G401 (cell line): ENCODE results near the gene DDX50. TPM values are rescaled to one million over a fixed set of nuclear protein-coding genes. Genes with fewer than 3 reads are reported as not detected.
"Not testable (repeated sequence)": the region's sequence is repeated elsewhere in the genome, so short reads cannot be mapped to it uniquely, and the experiment has no call there.

Experiments used
- DNase-seq: peaks from one replicate; pipeline ENCODE4 v3.0.0-alpha.2; 2015; ENCODE audit warnings: low spot score
- in situ Hi-C: cut with HindIII; loops from 2 replicates; pipeline ENCODE4 v1.10.0; 2016; ENCODE audit warnings: low sequenced_read_pairs, mixed read lengths
- total RNA-seq: library from RNA; depleted of rRNA; stranded (reverse); fragments of >200 nt; shearing (Covaris generic); gene quantifications from 2 replicates; pipeline ENCODE4 v1.2.3, GENCODE V29; 2014

DDX50 gene
- total RNA-seq, 1 experiment from 2014 or later, result 32.8 TPM

DNA sequence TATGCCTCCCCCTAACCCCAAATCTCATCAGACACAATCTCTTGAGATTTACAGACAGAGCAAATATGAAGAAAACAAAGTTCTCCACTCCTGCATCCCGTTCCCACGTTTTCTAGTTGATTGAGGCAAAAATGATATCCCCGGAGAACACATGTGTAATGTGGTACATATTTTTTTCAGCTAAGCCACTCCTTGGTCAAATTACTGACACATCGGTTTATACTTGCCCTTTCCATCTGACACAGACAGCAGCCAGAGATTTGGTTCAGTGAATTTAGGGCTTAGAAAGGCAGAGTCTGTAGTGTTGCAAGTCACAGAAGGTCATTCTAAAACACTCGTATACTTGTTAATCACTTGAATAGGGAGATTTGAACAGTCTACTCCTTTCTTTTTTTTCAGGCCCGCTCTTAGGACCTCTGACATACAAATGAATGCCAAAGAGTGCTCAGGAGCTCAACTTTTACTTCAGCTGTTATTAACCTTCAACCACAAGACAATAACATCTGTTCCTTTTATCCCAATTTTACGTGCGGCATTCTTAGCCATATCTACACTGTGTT is 1.8 kb upstream of the DDX50 start:
- DNase-seq, result no peak
- in situ Hi-C loops, result no loop called here

DNA sequence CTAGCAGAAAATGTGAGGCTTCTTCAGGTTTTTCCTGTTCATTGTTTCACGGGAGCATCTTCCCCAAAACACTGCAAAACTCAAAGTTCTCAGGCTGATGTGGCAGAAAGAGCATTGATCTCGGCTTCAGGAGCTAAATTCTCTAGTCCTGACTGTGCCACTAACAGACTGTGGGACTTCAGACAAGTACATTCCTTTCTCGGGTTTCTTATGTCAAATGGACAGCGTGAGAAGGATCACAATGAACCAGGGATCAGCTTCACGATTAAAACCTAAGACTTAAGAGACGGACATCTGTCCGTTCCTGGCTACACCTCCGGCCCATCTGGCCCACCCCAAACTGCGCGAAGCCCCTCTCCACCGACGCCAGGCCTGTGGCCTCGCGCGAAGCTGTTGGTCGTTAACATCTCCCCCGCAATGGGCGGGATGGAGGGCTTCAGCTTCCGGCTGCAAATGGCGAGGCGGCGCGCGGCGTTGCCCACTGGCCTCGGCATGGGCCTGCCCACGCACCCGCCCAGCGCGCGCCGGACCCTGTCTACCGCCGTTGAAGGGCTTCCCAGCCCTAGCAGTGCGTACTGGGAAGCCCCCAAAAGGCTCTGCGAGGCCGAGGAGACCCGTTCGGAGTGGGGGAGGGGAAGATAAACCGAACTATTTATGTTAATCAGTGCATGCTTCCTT is 549 bp upstream of the DDX50 start:
- no peak for DNase-seq
- in situ Hi-C loops, result no loop called here

DNA sequence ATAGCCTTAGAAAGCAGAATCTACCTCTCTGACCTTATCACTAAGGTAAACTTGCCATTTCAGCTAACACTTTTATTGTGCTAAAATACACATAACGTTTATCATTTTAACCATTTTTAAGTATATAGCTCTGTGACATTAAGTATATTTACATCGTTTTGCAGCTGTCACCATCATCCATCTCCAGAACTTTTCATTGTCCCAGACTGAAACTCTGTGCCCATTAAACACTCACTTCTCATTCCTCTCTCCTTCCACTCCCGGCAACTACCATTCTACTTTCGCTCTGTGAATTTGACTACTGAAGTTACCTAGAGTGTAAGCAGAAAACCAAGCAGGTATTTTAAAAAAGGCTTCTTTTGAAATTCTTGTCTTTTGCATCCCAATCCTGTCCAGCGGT is 1.3 kb downstream of the DDX50 start:
- no peak for DNase-seq
- in situ Hi-C loops, result no loop called here

DNA sequence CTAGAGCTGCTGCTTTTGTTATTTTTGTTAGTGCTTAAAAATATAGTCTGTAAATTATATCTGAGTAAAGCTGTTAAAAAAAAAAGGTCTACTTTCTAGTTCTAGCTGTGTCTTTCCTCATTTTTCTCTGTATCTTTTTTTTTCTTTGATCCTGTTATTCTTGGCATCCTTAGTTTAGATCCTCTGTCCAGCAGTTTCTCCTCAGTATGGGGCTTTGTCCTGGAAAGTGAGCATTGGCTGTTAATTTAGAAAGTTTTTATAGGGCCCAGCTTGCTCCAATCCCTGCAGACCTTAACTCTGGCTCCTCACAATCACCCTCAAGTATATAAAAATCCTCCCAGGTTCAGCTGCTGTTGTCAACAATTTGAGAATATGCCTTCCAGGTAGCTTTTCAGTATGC is 23.5 kb downstream of the DDX50 start:
- in situ Hi-C loops, result no loop called here
- no peak for DNase-seq

DNA sequence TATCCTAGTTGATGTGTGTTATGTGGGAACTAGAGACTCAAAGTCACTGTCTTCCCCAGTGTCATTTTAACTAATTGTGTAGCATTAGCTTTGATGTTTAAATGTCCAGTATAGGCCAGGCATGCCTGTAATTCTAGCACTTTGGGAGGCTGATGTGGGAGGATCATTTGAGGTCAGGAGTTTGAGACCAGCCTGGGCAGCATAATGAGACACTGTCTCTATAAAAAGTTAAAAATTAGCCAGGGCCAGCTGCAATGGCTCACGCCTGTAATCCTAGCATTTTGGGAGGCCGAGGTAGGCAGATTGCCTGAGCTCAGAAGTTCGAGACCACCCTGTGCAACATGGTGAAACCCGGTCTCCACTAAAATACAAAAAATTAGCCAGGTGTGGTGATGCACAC is 24.4 kb downstream of the DDX50 start:
- in situ Hi-C loops, result no loop called here
- no peak for DNase-seq

DNA sequence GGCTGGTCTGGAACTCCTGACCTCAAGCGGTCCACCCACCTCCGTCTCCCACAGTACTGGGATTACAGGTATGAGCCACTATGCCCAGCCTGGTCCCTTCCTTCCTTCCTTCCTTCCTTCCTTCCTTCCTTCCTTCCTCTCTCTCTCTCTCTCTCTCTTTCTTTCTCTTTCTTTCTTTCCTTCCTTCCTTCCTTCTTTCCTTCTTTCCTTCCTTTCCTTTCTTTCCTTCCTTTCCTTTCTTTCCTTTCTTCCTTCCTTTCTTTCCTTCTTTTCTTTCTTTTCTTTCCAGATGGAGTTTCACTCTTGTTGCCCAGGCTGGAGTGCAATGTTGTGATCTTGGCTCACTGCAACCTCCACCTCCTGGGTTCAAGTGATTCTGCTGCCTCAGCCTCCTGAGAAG is 28.0 kb downstream of the DDX50 start:
- in situ Hi-C loops, DNase-seq: not testable (repeated sequence)

DNA sequence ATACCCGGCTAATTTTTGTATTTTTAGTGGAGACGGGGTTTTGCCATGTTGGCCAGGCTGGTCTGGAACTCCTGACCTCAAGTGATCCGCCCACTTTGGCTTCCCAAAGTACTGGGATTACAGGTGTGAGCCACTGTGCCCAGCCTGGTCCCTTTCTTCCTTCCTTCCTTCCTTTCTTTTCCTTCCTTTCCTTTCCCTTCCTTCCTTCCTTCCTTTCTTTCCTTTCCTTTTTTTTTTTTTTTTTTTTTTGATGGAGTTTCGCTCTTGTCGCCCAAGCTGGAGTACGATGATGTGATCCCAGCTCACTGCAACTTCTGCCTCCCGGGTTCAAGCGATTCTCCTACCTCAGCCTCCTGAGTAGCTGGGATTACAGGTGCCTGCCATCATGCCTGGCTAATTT is 28.8 kb downstream of the DDX50 start:
- in situ Hi-C loops, DNase-seq: not testable (repeated sequence)

DNA sequence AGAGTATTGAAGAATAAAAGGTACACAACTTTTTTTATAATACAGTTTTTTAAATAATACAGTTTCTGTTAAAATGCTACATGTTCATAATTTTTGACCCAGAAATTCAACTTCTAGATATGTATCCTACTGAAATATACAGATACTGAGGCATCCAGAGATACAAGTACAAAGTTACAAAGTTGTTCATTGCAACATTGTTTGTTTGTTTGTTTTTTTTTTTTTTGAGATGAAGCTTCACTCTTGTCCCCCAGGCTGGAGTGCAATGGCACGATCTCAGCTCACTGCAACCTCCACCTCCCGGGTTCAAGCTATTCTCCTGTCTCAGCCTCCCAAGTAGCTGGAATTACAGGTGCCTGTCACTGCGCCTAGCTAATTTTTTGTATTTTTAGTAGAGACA is 31.7 kb downstream of the DDX50 start:
- DNase-seq, in situ Hi-C loops: not testable (repeated sequence)

DNA sequence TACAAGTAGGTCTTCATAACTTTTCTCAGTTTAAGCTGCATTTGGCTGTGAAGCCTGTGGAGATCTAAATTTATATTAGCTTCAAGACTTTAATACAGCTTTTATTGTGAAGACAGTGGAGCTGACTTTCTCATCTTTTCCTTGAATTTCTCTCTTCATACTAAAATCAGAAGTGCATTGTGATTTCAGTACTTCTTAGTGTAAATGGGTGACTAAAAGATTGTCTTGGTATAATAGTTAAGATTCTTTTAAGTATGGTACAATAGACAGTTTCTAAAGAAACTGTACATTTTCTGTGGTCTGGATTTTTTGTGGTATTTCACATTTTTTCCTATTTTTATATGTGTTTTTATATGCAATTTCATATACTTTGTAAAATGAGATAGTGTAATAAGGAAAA is 33.9 kb downstream of the DDX50 start:
- no peak for DNase-seq
- in situ Hi-C loops, result no loop called here

DNA sequence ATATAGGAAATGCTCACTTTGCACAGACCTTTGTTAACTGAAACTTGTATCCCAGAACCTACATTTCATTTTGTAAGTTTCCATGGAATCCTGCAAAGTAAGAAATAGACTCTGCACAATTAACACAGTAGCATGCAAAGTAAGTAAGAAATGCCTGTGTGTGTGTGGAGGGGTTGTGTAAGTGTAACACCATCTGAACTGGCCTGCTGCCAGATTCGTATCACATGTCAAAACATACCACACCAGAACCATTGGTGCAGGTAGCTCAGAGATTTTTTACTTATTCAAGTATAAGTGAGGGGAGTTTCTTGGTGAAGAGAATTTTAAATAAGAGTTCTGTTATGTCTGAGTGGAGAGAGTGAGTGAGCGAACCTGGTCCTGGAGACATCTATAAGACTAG is 37.0 kb downstream of the DDX50 start:
- DNase-seq, result no peak

DNA sequence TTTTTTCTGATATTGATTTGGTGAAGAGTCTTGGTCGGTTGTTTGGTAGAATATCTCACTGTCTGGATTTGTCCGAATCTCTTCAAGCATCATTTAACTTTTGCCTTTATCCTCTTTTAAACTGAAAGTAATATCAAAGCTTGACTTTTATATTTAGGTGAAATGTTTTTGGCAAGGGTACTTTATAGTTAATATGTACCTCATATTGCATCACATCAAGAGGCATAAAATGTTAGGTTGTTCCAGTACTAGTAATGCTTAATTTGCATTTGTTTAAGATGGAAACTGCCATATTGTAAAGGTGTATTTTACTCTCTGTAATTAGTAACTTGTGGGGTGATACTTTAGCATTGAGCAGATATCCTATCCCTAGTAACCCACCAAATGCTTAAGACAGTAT is 37.8 kb downstream of the DDX50 start:
- no peak for DNase-seq
- in situ Hi-C loops, result no loop called here

More for the DNA sequence above, 37.0 kb downstream of the DDX50 start:
- in situ Hi-C loops, result no loop called here

DNA sequence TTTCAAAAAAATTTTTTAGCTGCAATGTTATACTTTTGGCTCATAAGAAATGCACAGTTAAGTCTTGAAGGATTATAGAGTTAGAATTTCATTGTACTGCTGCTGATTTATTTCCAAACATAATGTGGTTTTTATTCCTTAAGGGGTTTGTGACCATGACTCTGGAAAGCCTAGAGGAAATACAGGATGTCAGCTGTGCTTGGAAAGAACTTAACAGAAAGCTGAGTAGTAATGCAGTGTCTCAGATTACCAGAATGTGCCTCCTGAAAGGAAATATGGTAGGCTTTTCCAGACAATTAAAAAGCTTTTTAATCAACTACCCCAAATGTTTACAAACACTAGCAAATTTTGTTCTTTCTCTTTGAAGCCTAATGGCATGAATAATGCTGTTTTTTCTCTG is 39.8 kb downstream of the DDX50 start:
- DNase-seq, in situ Hi-C loops: not testable (repeated sequence)

DNA sequence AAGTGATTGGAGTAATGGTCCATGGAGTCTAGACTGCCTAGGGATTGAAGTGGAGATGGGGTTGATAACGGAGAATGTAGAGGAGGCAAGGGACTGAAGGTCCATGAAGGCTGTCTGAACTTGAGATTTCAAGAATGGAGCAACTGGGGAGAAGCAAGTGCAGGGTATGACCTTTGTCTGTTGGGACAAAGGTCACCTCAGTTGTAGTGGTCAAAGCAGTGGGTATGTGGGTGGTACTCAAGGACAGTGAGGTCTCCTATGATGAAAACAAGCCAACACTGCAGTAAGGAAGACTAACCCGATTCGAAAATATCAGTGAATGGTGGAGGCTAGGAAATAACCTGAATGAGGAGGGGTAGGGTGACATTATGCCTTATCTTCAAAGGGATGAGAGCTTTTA is 49.5 kb downstream of the DDX50 start:
- DNase-seq, result no peak
- in situ Hi-C loops, result no loop called here

DNA sequence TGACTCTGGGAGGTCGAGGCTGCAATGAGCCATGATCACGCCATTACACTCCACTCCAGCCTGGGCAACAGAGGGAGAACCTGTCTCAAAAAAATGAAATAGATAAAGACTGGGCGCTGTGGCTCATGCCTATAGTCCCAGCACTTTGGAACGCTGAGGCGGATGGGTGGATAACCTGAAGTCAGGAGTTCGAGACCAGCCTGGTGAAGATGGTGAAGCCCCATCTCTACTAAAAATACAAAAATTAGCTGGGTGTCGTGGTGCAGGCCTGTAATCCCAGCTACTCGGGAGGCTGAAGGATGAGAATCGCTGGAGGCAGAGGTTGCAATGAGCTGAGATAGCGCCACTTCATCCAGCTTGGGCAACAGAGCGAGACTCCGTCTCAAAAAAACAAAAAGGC is 53.8 kb downstream of the DDX50 start:
- in situ Hi-C loops, result no loop called here
- no peak for DNase-seq

DNA sequence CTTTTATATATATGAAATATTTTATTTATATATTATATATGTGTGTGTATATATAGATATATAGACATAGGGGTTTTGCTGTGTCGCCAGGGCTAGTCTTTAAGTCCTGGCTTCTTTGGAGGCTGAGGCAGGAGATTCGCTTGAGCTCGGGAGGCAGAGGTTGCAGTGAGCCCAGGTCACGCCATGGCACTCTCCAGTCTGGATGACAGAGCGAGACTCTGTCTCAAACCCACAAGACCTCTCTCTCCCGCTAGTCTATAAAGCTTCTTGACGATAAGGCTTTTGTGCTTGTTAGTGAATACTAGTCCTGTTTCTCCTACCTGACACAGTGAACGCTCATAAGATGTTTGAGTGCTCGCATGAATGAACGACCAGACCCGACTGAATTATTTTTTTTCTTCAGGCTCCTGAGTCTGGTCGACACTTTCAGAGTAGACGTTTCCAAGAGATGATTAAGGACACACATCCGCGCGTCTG is 54.3 kb downstream of the DDX50 start:
- in situ Hi-C loops, result no loop called here
- no peak for DNase-seq

DNA sequence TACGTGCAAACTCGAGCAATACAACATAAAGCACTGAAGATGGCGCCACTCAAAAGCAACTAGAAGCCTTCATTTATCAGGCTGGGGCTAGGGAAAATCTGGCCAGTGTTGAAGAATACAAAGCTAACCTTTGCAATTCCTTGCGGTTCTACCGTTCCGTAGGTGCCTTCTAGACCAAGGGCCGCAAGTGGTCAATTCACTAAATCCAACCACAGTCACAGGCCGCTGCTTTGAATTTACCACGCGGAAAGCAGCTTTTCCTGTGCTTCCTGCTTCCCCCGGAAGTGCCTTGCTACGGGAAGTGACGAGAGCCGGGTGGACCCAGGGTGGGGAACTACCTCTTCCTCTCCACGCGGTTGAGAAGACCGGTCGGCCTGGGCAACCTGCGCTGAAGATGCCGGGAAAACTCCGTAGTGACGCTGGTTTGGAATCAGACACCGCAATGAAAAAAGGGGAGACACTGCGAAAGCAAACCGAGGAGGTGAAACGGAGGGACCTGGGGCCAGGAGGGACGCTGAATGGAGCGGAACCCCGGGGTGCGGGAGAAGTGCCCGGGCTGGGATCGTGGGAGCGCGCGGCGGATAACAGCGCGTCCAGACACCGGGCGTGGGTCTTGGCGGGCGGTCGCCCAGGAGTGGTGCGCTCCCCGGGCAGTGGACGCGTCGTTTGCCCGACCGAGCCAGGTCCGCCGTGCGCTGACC is 54.9 kb downstream of the DDX50 start, which contains the start of gene DDX21:
Gene DDX21, plus strand, starts transcription at position 339 of the 701 bp plus-strand sequence. Its CDS starts 56 bp downstream, at position 395.
- peak; percentile 96 for DNase-seq
- in situ Hi-C loops, result no loop called here

DNA sequence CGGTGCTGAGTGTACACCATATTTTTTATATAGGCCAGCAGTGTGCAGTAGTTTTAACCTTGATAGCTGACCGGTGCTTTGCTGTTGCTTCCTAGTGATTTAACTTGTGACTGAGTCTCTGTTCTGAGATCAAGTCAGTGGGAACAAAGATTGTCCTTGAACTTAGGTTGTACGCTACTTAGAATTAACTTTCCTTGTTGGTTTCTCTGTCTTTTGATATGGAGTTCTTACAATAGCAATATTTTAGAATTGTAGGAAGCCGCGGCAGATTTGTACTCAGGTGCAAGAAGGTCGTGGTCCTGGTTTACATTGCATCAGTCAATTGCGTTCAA is 56.1 kb downstream of the DDX50 start:
- in situ Hi-C loops, result no loop called here
- no peak for DNase-seq

DNA sequence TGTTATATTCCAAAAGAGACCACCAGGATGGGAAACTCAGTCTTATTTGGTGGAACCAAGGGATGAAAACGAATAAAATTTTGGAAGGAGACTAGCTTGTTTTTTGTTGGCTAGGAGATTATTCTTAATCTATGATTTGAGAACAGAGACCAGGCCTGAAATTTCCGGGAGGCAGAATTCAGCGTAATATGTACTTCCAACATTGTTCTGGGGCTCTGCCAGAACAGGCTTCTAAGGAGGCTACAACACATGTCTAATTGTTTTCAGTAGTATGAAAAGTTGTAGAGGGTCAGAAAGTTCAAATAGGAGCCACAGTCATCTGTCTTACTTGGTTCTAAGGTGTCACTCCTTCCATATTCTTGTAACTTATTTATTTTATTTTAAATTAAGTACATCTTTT is 56.5 kb downstream of the DDX50 start:
- in situ Hi-C loops, result no loop called here
- no peak for DNase-seq

DNA sequence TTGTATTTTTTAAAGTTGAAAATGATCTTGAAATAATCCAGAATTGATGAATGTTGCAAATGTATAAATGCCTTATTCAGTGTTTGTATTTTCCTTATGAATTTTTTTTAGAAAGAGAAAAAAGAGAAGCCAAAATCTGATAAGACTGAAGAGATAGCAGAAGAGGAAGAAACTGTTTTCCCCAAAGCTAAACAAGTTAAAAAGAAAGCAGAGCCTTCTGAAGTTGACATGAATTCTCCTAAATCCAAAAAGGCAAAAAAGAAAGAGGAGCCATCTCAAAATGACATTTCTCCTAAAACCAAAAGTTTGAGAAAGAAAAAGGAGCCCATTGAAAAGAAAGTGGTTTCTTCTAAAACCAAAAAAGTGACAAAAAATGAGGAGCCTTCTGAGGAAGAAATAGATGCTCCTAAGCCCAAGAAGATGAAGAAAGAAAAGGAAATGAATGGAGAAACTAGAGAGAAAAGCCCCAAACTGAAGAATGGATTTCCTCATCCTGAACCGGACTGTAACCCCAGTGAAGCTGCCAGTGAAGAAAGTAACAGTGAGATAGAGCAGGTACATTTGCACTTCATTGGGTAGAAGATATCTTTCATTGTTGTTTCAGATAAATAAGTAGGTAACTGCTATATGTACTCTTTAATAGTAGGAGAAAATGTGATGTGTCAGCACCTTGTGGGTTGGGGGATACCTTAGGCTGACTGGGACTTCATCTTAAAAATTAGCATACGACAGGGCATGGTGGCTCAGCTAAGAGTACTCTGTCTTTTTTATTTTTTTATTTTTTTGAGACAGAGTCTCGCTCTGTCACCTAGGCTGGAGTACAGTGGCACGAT is 58.8 kb downstream of the DDX50 start:
- in situ Hi-C loops, result no loop called here
- no peak for DNase-seq

DNA sequence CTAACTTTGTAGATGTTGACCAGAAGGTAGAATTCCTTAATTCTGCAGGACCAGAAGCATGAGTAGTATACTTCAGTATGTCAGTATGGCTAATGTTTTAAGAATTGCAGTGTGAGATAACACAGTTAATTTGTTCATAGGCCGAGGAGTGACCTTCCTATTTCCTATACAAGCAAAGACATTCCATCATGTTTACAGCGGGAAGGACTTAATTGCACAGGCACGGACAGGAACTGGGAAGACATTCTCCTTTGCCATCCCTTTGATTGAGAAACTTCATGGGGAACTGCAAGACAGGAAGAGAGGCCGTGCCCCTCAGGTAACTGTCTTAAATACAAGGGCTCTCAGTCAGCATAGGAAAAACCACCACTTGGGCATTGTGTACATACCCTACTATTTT is 62.0 kb downstream of the DDX50 start:
- in situ Hi-C loops, result no loop called here
- DNase-seq, result no peak
